Fibroblast of skin of left quadriceps (primary cell): ENCODE results near the gene EBI3.
"Not testable (repeated sequence)": the region's sequence is repeated elsewhere in the genome, so short reads cannot be mapped to it uniquely, and the experiment has no call there.

Experiments
- DNase-seq, 2 experiments: peaks; one replicate each; pipeline ENCODE4 v3.0.0-alpha.2; 2013; ENCODE audit warnings: low read depth in 2 of 2

Gene EBI3

GRCh38 chr19:4229179-4229931 is at the start of gene EBI3:
Gene EBI3, plus strand, starts transcription at chr19:4229523. Its CDS starts 28 bp downstream, at chr19:4229551.
- no peak for DNase-seq

GRCh38 chr19:4181053-4181508 is 48.2 kb upstream of the EBI3 start:
- no peak for DNase-seq

DNA sequence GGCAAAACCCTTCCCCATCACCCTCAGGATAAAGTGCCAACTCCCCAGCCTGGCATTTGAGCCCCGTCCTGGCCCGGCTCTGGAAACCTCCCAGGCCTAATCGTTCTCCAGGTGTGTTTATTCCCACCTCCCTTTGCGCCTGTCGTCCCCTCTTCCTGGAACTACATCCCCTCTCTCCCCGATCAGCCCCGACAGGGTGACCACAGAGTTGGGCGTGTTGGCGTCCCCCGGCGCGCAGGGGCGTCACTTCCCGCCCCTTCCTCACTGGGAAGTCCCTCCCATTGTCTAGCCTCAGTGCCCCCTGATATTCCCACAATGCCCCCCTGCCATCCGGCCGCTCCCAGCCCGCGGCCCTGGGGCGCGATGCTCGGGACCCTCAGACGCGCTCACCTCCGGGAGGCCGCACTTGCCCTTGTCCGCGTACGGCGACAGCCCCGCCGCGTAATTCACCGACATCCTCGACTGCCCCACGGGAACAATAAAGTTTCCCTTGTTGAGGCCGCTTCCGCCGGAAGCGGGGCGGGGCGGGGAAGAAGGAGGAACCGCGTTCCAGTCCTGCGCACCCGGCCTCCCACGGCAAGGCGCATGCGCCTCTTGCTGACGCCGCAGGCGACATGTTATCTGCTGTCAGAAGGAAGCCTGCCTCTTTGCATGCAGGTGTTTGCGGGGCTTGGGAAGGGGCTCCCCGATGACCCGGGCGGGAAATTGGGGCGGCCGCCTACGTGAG is 47.1 kb upstream of the EBI3 start, which contains the start of the genes ANKRD24 and SIRT6:
Gene ANKRD24 (plus strand): TSS at position 606 of the 727 bp plus-strand sequence. CDS start 3,737 bp downstream, outside the sequence.
Gene SIRT6 (minus strand): TSS at position 480 of the 727 bp plus-strand sequence. CDS start 24 bp downstream, at position 456.
- DNase-seq = peak; percentile 82 to 86

GRCh38 chr19:4183967-4184717 is 45.2 kb upstream of the EBI3 start:
- no peak for DNase-seq

- no peak for DNase-seq
These were observed 44.5 kb upstream of the EBI3 start for GRCh38 chr19:4184718-4185352.

- no peak for DNase-seq
These were observed 43.8 kb upstream of the EBI3 start for GRCh38 chr19:4185413-4186086.

- peak; percentile 17 to 20 for DNase-seq
These were observed 43.0 kb upstream of the EBI3 start for GRCh38 chr19:4186087-4186993.

GRCh38 chr19:4187313-4188122 is 41.8 kb upstream of the EBI3 start:
- no peak for DNase-seq

- DNase-seq = no peak
These were observed 39.7 kb upstream of the EBI3 start for GRCh38 chr19:4189641-4190040.

- DNase-seq = not testable (repeated sequence)
These were observed 36.8 kb upstream of the EBI3 start for GRCh38 chr19:4192537-4192936.

- no peak for DNase-seq
These were observed 35.0 kb upstream of the EBI3 start for GRCh38 chr19:4194353-4194752.

DNA sequence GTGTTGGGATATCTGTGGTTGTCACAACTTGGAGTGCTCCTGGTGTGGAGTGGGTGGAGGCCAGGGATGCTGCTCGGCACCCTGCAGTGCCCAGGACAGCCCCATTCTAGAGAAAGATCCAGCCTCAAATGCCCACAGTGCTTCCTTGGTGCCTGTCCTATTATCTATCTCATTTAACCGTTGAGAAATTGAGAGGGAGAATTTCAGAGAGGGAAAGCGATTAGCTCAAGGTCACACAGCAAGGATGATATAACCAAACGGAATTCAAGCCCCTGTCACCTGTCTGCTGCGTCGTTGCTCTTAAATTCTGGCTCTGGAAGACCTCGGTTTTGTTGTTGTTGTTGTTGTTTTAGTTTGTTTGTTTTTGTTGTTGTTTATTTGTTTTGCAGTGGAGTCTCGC is 33.3 kb upstream of the EBI3 start:
- no peak for DNase-seq

GRCh38 chr19:4196587-4197148 is 32.7 kb upstream of the EBI3 start:
- DNase-seq = no peak

- no peak for DNase-seq
These were observed 32.1 kb upstream of the EBI3 start for GRCh38 chr19:4197228-4197624.

DNA sequence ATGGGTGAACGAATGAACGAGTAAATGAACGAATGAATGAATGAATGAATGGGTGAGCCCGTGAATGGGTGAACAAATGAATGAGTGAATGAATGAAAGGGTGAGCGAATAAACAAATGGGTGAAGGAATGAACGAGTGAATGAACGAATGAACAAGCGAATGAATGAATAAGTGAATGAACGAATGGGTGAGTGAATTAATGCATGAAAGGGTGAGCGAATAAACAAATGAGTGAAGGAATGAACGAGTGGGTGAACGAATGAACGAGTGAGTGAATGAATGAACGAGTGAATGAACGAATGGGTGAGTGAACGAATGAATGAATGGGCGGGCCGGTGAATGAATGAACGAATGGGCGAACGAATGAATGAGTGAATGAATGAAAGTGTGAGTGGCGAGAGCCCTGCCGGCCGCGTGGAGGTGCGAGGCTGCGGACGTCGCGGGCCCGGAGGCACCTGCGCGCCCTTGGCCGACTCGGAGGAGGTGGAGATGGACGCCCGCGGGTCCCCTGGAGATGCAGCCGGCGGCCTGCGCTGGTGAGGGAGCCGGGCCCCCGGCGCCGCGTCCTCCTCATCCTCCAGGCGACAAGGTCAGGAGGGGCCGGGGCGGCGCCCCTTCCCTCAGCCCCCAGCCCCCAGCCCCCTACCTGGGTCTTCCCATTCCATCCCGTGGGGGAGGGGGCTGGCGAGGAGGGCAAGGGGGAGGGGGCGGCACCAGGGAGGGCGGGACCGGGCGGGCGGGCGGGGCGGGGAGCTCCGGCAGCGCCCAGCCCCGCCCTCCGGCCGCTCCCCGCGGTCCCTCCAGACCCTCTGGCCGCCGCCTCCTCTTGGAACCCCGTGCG is 31.5 kb upstream of the EBI3 start:
- DNase-seq = no peak

DNA sequence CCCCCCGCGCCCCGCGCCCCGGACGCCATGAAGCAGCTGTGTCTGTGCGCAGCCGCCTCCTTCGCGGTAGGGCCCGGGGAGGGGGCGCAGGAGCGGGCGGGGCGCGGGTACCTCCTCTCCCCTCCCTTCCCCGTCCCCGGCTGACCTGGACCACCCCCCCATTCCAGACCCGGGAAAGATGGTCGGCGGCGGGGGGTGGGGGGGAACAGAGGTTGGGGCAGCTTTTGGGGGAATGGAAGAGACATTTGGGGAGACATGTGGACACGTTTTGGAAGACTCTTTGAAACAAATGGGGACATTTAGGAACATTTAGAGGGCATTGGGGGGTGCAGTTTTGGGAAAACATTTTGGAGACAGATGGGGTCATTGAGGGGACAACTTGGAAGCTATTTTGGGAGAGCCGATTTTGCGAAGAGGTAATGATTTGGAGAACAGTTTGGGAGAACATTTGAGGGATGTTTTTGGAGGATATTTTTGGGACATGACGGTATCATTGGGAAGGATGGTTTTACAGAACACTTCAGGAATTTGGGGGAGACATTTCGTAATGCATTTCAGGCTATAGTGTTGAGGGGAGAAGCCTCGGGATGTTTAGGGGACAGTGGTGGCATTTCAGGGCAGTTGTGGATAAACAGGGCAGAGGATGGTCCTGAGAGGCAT is 30.7 kb upstream of the EBI3 start:
- no peak for DNase-seq

GRCh38 chr19:4199699-4200293 is 29.5 kb upstream of the EBI3 start:
- DNase-seq = no peak
